Epithelial cell of proximal tubule (primary cell): Measurements from ENCODE around the gene FADS2. TPM values are rescaled to one million over a fixed set of nuclear protein-coding genes. Genes with fewer than 3 reads are reported as not detected.

ENCODE experiments used
- DNase-seq: peaks from one replicate; pipeline ENCODE4 v3.0.0-alpha.2; 2011; ENCODE audit warnings: low read depth
- H3K4me3 ChIP-seq: 2 replicates; pipeline ENCODE4 v1.5.1; 2011; ENCODE audit warnings: low read depth, mild to moderate bottlenecking, low read length
- total RNA-seq: library from RNA; depleted of rRNA; stranded (reverse); fragments of >200 nt; gene quantifications from 2 replicates; pipeline ENCODE4 v1.2.3, GENCODE V29; 2015
- TF ChIP-seq, protein P1 (sequence below): conservative IDR thresholded peaks from 2 replicates; pipeline ENCODE4 v1.5.1; 2012; ENCODE audit warnings: low read depth, mild to moderate bottlenecking, low read length

Gene FADS2
- total RNA-seq, 1 donor from 2014 or later: 169 TPM

DNA sequence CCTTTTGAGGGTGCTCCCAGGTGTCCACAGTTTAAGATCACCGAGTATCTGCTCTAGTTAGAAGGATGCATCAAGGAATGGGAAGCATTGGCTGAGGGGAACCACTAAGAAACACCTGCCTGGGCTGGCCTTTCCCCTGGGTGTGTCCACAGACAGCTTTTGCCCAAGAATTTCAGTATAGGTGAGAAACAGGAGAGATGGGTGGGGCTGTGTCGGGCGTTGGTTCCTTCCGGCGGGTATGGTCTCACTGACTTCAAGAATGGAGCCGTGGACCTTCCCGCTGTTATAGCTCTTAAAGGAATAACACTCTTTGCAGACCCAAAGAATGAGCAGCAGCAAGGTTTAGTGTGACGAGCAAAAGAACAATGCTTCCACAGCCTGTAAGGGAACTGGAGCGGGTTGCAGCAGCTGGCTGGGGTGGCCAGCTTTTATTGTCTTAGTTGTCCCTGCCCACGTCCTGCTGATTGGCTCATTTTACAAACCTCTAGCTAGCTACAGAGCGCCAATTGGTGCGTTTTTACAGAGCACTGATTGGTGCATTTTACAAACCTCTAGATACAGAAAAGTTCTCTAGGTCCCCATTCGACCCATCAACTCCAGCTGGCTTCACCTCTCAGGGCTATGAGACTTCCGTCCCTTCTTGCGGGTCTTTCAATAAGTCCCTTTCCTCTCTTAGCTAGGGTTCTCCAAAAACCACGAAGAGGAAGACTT, 13.7 kb upstream of the FADS2 start:
- DNase-seq: no peak

DNA sequence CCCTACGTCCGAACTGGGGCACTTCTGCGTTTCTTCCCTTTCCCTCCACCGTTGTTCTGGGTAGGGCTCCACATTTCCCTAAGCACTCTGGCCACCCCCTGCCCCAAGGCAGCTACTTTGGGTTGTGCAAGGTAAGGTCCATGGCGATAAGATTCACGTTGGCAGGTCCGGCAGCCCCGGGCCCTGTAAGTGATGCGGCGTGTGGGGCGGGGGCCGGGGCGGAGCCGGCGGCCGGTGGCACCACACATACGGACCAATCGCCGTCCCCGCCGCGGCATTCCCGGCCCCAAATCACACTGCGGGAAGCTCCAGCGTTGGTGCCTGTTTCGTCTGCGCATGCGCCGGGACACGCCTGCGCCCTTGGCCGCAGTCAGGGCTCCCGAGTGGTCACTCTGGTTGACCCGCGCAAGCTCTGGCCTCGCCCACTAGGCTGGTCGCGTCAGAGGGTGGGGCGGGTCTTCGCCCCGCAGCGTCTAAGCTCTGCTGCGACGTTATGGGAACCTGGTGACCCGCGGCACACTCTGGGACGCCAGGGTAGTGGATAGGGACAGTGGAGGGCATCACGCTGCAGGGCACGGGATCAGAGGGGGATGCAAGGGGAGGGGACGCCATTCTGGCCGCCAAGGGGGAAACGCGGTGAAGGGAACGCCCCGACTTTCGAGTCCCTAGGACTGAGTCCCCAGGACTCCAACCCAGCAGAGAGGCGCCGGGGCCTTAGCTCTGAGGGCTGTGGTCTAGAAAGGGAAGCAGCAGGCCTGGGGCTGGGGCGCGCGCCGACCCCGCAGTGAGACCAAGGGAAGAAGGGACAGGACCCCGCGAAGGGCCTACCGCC, 12.9 kb upstream of the FADS2 start:
- TF ChIP-seq, protein P1, sequence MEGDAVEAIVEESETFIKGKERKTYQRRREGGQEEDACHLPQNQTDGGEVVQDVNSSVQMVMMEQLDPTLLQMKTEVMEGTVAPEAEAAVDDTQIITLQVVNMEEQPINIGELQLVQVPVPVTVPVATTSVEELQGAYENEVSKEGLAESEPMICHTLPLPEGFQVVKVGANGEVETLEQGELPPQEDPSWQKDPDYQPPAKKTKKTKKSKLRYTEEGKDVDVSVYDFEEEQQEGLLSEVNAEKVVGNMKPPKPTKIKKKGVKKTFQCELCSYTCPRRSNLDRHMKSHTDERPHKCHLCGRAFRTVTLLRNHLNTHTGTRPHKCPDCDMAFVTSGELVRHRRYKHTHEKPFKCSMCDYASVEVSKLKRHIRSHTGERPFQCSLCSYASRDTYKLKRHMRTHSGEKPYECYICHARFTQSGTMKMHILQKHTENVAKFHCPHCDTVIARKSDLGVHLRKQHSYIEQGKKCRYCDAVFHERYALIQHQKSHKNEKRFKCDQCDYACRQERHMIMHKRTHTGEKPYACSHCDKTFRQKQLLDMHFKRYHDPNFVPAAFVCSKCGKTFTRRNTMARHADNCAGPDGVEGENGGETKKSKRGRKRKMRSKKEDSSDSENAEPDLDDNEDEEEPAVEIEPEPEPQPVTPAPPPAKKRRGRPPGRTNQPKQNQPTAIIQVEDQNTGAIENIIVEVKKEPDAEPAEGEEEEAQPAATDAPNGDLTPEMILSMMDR: no peak
- H3K4me3 ChIP-seq: peak overlapping the region; percentile 91
- DNase-seq: peak; percentile 61

More for the DNA sequence above, 13.7 kb upstream of the FADS2 start:
- peak overlapping the region; percentile 91 for H3K4me3 ChIP-seq
- TF ChIP-seq, protein P1: no peak

DNA sequence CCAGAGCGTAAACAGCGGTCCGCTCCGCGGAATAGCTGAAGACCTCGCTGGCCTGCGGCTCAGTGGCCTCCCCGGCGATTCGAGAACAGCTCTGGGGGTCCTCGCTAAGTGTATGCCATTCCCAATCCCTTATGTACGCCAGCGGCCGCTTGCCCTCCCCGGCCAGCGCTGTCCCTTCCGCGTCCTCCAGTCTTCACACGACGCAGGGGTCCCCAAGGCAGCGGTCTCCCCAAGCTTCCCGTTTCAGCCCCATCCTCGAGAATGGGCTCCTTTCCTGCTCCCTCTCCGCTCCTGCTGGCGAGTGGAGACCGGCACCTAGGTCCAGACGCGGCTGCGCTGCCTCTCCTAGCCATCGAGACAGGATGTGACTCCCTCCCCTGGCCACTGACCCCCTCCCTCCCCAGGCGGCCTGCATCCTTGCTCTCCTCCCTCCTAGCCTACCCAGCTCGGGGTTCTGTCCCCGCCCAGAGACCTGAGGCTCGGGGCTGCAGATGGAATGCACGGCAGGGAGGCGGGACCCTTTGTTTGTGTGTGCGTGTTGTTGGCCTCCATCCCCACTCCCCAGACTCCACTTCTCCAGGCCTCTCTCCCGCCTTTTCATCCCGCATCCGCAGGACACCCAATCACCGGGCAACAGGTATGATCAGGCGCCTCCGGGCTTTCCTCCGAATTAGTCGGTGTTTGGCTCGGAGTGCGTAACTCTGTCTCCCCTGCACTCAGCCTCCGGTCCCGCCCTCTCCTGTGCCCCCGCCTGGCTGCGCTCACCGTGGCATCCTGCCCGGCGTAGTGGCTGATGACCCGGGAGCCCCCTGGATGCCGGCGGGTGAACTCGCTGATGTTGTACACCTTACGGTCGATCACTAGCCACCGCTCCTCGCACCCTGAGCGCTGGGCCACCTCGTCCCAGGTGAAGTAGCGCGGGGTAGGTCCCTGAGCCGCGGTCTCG, 12.0 kb upstream of the FADS2 start:
- DNase-seq: no peak
- peak overlapping the region; percentile 91 for H3K4me3 ChIP-seq
- TF ChIP-seq, protein P1: no peak

DNA sequence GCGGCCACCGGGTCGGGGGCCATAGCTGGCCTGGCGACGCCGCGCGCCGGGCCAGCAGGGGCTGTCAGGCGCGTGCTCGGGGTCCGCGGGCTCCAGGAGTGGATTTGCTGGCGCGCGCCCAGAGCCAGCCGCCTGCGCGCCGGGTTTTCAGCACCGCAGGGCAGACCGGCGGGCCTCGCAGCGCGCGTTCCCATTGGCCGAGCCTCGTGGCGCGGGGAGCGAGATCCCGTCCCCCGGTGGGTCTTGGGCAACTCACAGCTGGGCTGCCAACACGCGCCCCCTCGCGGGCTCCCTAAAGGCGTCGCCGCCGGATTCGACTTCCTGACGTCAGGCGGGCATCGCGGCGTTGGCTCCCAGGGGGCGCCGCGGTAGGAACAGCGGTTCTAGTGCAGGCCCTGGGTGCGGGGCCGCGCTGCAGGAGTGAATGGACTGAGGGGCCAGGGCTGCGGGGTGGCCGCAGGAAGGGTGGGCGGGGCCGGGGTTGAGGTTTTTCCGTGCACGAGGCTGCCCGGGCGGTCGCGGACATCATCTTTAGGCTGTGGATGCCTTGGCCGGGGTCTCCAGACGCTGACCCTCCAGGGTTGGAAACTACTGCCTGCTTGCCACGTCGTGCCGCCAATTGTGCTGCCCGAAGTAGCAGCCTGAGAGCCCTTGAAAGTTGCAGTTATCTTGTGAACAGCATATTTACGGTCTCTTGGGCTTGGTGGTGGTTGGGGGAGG, 11.2 kb upstream of the FADS2 start, which contains the start of gene FADS1:
Gene FADS1 (minus strand): TSS at position 268 of the 720 bp plus-strand sequence. CDS start 74 bp downstream, at position 194.
- peak within 1 kb of the TSS; percentile 91 for H3K4me3 ChIP-seq
- TF ChIP-seq, protein P1: peak; percentile 63
- DNase-seq: no peak

DNA sequence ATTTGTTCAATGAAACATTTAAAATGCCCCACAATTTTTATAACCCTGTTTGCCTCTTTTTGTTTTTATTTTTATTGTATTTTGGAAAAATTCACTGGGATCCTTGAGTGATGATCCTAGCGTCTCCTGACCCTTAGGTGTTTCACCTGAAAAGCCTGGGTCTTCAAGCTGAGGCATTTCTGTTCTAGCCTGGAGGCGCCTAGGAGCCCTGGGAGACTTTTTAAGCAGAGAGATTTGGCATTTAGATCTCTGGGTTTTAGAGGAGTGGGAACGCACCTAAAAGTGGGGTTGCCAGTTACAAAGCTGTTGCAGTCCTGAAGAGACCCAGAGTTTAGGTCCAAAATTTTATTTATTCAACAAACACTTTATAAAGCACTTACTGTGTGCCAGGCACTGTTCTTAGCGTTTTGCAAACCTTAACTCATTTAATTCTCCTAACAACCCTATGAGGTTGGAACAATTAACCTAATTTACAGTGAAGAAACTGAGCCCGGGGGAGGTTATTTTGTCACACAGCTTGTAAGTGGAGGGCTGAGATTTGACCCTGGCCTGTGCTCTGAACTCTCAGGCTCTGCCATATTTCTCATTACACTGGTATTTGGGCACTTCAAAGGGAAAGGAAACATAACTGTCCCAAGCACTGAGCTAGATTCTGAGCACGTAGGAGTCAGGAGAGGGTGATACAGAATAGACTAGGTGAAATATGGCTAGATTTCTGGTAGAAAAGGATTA, 10.5 kb upstream of the FADS2 start:
- TF ChIP-seq, protein P1: no peak
- H3K4me3 ChIP-seq: peak overlapping the region; percentile 91
- DNase-seq: no peak

DNA sequence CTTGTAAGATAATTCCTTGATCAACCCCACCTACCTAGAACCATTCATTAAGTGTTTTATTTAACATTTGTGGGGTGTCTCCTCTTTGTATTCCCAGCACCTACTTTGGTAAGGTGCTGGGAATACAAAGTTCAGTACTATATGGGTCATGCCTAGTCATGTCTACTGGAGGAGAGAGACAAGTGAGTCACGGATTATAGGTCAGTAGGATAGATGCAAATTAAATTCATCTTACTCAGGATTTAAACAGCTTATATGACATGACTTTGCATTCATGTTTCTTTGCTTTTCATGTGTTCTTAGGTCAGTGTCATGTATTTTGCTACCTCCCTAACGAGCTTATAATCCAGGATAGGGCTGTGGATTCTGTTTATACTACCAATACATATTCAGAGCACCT, 7.9 kb upstream of the FADS2 start:
- no peak overlapping the region for H3K4me3 ChIP-seq
- TF ChIP-seq, protein P1: no peak
- peak; percentile 43 for DNase-seq
